GM03348 (cell line): ENCODE data around the gene SORT1.
A peak's percentile ranks its signal among the peaks of the same experiment; 100 is the strongest.

Experiments used
- DNase-seq: peaks from one replicate; pipeline ENCODE4 v3.0.0; 2012; ENCODE audit warnings: low spot score

Gene SORT1

DNA sequence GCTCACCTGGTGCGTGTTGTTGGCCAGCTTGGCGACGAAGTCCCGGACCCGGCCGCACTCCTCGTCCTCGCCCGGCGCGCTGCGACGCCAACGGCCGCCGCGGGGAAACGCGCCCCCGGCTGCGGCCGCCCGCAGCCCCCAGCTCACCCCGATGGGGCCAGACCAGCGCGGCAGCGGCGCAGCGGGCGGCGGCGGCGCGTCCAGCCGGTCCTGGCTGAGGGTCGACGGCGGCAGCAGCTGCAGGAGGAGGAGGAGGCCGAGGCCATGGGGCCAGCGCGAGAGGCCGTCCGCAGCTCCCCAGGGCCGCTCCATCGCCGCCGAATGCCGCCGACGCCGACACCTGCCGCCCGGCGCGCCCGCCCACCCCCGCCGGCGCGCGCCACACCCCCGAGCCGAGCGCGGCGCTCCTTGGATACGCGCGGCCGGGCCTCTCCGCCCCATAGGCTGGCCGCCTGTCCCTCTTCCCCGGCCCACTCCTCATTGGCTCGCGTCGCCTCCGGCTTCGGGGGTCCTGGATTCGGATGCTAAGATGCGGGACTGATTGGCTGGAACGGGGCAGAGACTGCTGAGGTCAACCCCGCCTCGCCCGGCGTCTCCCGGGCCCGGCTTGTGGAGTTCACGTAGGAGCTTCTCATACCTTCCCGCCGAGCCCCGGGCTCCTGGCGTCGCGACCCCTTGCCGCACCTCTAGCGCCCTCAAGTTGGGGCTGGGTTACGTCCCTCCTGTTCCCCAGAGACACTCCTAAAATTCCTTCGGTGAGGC is at the start of gene SORT1:
Gene SORT1, minus strand, starts transcription at position 338 of the 762 bp plus-strand sequence. Its CDS starts 26 bp downstream, at position 312.
- DNase-seq, result peak; percentile 94

DNA sequence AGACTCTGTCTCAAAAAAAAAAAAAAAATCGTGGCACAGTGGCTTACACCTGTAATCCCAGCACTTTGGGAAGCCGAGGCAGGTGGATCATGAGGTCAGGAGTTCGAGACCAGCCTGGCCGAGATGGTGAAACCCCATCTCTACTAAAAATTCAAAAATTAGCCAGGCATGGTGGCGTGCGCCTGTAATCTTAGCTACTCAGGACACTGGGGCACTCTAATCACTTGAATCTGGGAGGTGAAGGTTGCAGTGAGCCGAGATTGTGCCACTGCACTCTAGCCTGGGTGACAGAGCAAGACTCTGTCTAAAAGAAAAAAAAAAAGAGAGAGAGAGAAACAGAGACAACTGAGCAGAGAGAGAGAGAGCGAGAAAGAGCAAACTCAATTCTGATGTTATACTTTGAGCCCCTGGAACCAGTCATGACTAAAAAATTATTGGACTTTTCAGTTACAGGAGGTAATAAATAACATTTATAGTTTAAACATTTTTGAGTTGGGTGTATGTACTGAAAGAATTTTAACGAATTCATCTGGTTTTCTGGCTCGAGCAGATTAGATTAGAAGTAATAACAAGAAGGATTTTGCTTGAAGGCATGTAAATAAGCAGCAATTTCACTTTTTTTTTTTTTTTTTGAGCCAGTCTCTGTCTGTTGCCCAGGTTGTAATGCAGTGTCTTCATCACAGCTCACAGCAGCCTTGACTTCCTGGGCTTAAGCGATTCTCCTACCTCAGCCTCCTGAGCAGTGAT is 48.4 kb upstream of the SORT1 start:
- DNase-seq, result peak; percentile 44

- DNase-seq, result no peak
Observed at GRCh38 chr1:109444346-109444745, 46.6 kb upstream of the SORT1 start.

GRCh38 chr1:109443476-109443875 is 45.8 kb upstream of the SORT1 start:
- no peak for DNase-seq

- DNase-seq, result peak; percentile 23
Observed at GRCh38 chr1:109441069-109441468, 43.4 kb upstream of the SORT1 start.

DNA sequence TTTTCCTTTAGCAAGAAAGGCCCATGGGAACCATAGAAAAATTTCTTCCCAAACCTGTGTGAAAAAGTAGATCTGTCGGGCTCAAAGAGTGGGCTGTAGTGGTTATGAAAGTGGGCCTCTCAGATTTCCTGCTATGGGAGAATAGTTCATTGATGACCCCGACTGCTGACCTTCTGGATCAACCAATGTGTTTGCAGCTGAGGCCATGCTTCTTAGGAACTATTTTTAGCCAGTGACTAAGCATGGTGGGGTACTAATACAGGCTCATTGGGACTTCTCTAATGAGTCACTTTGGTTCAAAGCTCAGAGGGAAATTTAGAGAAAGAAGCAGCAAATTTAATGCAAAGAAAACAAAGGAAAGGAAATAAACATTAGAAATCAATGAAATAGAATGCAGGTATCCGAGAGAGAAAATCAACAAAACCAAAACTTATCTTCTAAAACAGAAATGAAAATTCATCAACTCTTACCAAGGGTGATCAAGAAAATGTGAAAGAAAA is 41.1 kb upstream of the SORT1 start:
- peak; percentile 76 for DNase-seq

DNA sequence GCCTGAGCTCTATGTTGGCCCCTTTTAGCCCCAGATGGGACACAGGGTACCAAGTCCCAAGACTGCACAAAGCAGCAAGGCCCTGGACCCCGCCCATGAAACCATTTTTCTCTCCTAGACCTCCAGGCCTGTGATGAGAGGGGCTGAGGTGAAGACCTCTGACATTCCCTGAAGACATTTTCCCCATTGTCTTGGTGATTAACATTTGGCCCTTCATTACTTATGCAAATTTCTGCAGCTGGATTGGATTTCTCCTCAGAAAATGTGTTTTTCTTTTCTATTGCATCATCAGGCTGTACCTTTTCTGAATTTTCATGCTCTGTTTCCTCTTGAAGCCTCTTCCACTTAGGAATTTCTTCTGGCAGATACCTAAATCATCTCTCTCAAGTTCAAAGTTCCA is 36.8 kb upstream of the SORT1 start:
- no peak for DNase-seq

- no peak for DNase-seq
Observed at GRCh38 chr1:109433322-109433721, 35.6 kb upstream of the SORT1 start.

GRCh38 chr1:109432336-109432735 is 34.6 kb upstream of the SORT1 start:
- peak; percentile 67 for DNase-seq

DNA sequence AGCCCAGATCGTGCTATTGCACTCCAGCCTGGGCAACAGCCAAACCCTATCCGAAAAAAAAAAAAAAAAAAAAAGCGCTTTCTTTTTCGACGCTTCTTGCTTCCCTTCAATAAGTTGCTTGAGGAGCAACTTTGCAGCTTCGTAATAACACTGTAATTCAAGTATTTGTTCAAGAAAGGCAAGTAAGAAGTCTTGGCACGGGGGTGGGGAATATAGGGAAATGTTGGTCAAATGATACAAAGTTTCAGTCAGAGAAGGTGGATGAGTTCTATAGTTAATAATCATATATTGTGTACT is 29.4 kb upstream of the SORT1 start:
- no peak for DNase-seq

DNA sequence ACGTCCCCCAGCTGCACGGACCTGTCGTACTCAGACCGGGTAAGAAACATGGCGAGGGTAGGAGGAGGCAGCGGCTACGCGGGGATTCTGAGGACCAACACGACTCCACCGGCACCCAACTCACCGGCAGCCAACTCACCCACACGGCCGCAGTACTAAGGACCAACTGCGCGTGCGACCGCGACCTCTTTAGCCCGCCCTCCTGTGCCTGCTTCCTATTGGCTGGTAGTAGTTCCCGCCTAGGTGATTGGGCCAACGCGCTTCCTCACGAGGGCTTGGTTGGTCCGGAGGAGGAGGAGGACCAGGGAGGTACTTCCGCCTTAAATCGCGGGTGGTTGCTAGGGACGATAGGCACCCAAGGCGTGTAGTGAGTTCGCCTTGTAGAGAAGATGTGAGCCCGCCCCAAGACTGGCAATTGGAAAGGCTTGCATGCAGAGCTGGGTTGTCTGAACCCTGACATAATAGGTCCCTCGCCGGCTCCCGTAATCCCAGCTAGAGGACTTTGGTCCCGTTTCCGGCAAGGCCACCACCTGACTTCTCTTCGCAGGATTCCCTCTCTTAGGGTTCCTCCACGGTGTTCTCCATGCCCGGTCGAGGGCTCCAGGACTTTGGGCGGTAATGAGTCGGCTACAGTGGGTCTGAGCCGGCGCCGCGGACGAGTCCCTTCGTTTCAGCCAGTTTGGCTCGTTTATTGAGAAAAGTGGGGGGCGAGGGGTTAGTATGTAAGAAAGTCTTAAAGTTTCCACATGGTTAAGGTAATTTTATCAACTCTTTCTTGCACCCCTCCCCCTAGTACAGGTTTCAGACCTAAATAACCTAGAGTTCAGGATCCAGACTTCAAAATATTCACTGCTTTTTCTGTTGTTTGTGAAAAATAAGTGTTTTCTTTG is 28.8 kb upstream of the SORT1 start, which contains the start of gene PSMA5:
Gene PSMA5, minus strand, starts transcription at position 168 of the 890 bp plus-strand sequence. Its CDS starts 118 bp downstream, at position 50.
- peak; percentile 98 for DNase-seq

GRCh38 chr1:109425391-109426280 is 27.9 kb upstream of the SORT1 start:
- peak; percentile 58 for DNase-seq

- DNase-seq, result no peak
Observed at GRCh38 chr1:109423498-109423897, 25.8 kb upstream of the SORT1 start.

DNA sequence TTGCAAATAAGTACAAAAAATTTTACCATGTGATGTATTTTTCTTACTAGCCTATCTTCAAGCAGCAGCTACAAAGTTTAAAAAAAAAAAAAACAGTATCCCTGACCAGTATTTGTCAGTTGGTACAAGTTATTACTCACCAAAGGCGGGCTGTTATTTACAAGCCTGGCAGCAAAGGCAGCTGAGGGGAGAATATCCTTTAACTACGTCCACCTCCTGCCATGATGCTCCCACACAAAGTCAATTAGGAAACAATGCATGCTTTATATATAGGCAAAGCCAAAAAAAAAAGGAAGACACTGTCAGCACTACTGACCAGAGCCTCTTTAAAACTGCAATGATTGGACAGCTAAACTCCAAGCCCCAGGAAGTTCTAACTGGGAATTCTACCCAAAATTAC is 14.8 kb upstream of the SORT1 start:
- DNase-seq, result no peak

DNA sequence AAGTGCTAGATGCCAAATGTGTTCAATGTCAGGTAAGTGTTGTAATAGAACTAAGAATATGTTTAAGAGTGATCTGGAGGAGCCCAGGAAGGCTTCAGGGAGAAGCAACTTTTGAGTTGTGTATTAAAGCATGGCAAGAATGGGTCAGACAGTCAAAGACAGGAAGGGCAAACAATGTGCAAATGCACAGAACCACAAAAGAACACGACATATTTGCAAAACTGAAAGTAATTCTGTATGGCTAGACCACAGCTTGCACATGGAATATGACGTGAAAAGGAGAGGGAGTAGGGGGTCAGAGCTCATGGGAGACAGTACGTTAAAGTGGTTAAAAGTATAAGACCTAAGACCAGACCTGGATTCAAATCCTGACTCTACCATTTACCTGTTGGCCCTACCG is 7.1 kb upstream of the SORT1 start:
- no peak for DNase-seq

GRCh38 chr1:109402025-109402424 is 4.3 kb upstream of the SORT1 start:
- DNase-seq, result no peak

- DNase-seq, result no peak
Observed at GRCh38 chr1:109400035-109400655, 2.4 kb upstream of the SORT1 start.

DNA sequence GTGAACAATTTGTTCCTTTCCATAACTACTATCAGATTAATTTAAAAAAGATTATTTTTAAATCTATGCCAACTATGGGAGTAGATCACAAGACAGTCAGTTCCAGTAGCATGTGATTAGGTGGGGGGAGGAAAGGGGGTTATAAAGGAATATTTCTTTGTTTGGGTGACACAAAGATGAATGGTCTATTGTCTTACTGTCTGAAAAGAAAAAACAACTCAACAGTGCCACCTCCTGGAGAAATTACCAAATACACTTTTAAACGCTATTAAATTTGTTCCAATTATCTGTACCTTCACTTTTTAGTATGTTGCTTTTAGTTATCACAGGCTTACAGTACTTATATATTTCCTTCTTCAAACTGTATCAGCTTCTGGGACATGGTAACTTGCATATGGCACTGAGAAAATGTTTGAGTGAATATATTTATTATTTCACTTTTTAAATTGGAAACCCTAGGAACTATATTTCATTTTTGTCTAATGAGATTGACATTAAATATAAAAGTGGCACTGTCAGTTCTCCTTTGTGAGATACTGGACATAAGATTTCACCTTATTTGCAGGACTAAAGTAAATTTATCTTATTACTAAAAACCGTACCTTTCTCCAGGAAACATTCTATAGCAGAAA is 1.7 kb upstream of the SORT1 start:
- DNase-seq, result peak; percentile 49

DNA sequence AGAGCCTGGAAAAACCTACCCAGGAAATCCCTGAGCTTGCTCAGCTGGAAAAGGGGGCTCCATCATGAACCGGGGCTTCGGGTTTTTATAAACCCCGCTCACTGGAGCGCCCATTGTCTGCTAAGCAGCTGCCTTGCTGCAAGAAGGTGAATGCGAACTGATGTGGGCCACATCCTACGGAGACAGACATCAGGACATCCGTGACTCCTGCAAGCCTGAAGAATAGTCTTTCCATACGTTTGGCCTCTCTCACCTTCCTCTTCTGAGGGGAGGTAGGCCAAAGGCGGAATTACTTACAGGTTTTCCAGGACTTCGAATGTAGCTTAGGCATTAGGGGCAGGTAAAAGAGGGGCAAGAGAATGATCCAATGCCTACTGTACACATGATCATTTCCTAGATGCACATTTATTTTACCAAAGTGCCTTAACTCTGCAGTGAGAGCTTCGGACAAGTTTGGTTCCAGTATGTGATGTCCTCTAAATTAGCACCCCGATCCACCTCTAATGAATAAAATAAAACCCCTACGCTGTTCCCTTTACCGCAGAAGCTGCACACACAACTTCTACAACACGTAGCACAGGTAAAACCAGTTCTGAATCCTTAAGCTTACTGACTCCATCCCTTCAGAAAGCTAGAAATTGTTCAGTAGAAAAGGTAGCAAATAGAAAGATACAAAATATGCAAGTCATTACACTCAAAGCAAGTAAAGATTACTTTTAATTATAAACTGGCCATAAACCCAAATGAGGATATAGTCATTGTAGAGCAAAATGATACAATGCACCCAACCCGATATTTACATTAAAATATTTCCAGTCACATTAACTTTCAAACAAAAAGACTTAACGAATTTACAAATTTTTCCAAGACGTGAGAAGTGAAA is 866 bp upstream of the SORT1 start:
- DNase-seq, result no peak
